Esophagus muscularis mucosa (tissue), 4 donors: ENCODE results near the gene SRSF3. TPM values are rescaled to one million over a fixed set of nuclear protein-coding genes. Genes with fewer than 3 reads are reported as not detected.

Experiments
- DNase-seq: peaks from one replicate; pipeline ENCODE4 v3.0.0-alpha.2; 2017; ENCODE audit errors: extremely low spot score
- H3K27ac ChIP-seq, 4 donors: fragments of 200-600 bp; sonication (generic); replicated peaks in 1 of 4; 1 replicate in 3 of 4; 2 replicates in 1 of 4; pipeline ENCODE4 v1.5.1; 2016 to 2019; ENCODE audit warnings: mild to moderate bottlenecking in 1 of 4
- H3K27me3 ChIP-seq, 4 donors: fragments of 200-600 bp; sonication (generic); one replicate each; pipeline versions ENCODE4 v1.5.1 to v1.6.0; 2016 to 2019
- H3K36me3 ChIP-seq, 4 donors: fragments of 200-600 bp; sonication (generic); one replicate each; pipeline ENCODE4 v1.5.1; 2016 to 2019
- H3K4me1 ChIP-seq, 4 donors: fragments of 200-600 bp; sonication (generic); one replicate each; pipeline ENCODE4 v1.5.1; 2016 to 2019
- H3K4me3 ChIP-seq, 4 donors: fragments of 200-600 bp; sonication (generic); 1 replicate in 2 of 4; 2 replicates in 2 of 4; pipeline ENCODE4 v1.5.1; 2016 to 2019; ENCODE audit warnings: mild to moderate bottlenecking in 4 of 4, moderate library complexity in 1 of 4
- H3K9me3 ChIP-seq, 4 donors: fragments of 200-600 bp; sonication (generic); 1 replicate in 3 of 4; 2 replicates in 1 of 4; pipeline ENCODE4 v1.5.1; 2016 to 2019
- EP300 ChIP-seq: sonication (generic); formaldehyde crosslinking; IDR thresholded peaks from one replicate; pipeline ENCODE4 v1.6.1; 2017; ENCODE audit warnings: antibody characterized with exemption
- POLR2A ChIP-seq: fragments of 450-650 bp; IDR thresholded peaks from one replicate; pipeline ENCODE4 v1.6.1; 2017; ENCODE audit warnings: antibody characterized with exemption, moderate library complexity, mild to moderate bottlenecking, low read depth
- POLR2AphosphoS5 ChIP-seq, 2 donors: sonication (generic); formaldehyde crosslinking; IDR thresholded peaks; one replicate each; pipeline ENCODE4 v1.6.1; 2017; ENCODE audit warnings: antibody characterized with exemption in 2 of 2
- WGBS: methylation state at CpG from one replicate; pipeline ENCODE4 v1.1.5; 2018; 5-methylcytosine and 5-hydroxymethylcytosine counted together
- intact Hi-C: fragments of 100-400 bp; cut with DNase I; formaldehyde crosslinking; loops from one replicate; pipeline ENCODE4 v1.15.1; 2023
- total RNA-seq, 4 donors: library from RNA; depleted of rRNA; stranded (reverse); fragments of >200 nt; gene quantifications; one replicate each; pipeline versions ENCODE4 v1.1.0 to v1.2.1, GENCODE V29; 2016
- TF ChIP-seq, protein P1 (sequence below), 3 experiments: fragments of 200-600 bp in 2 of 3; fragments of 450-650 bp in 1 of 3; sonication (generic) in 2 of 3; IDR thresholded peaks; one replicate each; pipeline ENCODE4 v1.5.1; 2017 to 2019; ENCODE audit warnings: antibody characterized with exemption in 3 of 3, mild to moderate bottlenecking in 2 of 3, moderate library complexity in 1 of 3

Gene SRSF3
- 100 to 1,000 TPM; 149 to 226 (median 180) TPM for total RNA-seq

DNA sequence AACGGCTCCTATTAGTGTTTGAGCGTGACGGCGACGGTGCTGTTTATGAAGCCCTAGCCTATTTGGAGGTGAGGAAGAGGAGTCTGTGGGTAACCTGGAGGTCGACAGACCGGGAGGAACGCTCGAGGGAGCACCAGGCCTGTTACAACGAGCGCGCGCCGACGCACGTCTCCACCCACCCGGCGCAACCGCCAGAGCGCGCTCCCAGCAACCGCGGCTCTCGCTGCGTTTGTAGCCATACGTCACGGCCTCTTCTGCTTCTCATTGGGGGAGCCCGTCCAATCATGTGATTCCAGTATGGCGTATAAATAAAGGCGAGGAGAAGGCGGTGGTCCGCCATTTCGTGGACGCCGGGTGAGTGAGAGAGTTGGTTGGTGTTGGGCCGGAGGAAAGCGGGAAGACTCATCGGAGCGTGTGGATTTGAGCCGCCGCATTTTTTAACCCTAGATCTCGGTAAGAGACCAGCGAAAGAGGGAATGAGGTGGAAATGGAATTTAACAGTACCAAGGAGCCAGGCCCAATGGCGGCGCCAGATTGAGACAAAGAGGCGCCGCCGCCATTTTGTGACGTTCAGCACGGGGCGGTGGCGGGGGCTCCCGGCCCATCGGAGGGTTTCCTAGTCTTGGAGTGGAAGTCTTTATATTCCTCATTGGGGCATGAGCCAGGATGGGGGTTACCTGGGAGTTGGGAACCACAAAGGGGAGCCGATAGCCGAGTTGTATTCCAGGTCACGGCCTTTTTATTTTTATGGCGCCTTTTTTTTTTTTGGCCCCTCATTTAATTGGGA is at the start of gene SRSF3:
Gene SRSF3 (plus strand): TSS at position 334 of the 787 bp plus-strand sequence. CDS start 2,401 bp downstream, outside the sequence.
- TF ChIP-seq, protein P1, sequence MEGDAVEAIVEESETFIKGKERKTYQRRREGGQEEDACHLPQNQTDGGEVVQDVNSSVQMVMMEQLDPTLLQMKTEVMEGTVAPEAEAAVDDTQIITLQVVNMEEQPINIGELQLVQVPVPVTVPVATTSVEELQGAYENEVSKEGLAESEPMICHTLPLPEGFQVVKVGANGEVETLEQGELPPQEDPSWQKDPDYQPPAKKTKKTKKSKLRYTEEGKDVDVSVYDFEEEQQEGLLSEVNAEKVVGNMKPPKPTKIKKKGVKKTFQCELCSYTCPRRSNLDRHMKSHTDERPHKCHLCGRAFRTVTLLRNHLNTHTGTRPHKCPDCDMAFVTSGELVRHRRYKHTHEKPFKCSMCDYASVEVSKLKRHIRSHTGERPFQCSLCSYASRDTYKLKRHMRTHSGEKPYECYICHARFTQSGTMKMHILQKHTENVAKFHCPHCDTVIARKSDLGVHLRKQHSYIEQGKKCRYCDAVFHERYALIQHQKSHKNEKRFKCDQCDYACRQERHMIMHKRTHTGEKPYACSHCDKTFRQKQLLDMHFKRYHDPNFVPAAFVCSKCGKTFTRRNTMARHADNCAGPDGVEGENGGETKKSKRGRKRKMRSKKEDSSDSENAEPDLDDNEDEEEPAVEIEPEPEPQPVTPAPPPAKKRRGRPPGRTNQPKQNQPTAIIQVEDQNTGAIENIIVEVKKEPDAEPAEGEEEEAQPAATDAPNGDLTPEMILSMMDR (IDR thresholded peaks at IDR 0.05) = peak; percentile 30 to 57 (median 53)
- TF ChIP-seq POLR2A (peak; percentile 100), POLR2AphosphoS5 (IDR thresholded peaks at IDR 0.05) (peak; percentile 96 to 100), EP300 (no peak)
- intact Hi-C loops = loop anchor here (5.0 kb wide), 2 partner anchors 47 to 172 kb away; partner anchors contain the start of gene STK38
- DNase-seq = peak; percentile 99
- under 1% methylated on average over 58 of the region's 58 CpGs for WGBS
- Histone ChIP-seq H3K27me3 (no peaks in the 10 kb centered on the region), H3K4me1 (peaks cover 35 to 46% (median 41%) of the 10 kb centered on the region in 4 donors), H3K9me3 (no peaks in the 10 kb centered on the region), H3K27ac (peak within 1 kb of the TSS; percentile 92 to 99 (median 96)), H3K36me3 (peaks cover 20 to 28% (median 24%) of the 10 kb centered on the region in 4 donors), H3K4me3 (peak within 1 kb of the TSS; percentile 75 to 85 (median 78))

DNA sequence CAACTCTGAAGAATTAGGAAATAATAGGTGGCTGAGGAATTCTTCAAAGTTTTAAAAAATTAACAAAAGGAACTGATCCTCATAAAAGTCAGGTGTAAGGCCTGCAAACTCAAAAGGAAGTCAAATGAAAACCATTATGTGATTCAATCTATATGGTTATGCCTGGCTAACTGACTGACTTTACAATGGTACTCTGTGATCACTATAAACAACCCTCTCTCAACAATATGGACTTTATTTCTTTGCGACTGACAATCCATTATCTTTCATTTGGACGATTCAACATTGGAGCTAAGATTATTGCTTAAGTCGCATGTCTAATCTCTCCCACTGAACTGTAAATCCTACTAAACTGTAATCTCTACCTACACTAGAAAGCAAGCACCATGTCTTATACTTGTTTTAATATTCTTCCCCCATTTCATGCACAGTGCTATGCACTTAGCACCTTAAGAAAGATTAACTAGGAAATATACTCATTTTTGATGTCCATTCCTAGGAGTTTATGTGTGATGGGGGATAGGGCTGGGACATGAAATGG is 48.3 kb upstream of the SRSF3 start:
- WGBS = 17% methylated on average over 3 of the region's 3 CpGs
- Histone ChIP-seq H3K27me3 (no peaks in the 10 kb centered on the region), H3K9me3 (no peaks in the 10 kb centered on the region), H3K27ac (peak overlapping the region; percentile 94 to 99 (median 96)), H3K4me1 (peaks cover 30 to 60% (median 58%) of the 10 kb centered on the region in 4 donors), H3K36me3 (peaks cover 0 to 9% (median under 1%) of the 10 kb centered on the region in 4 donors), H3K4me3 (peak overlapping the region; percentile 78 to 98 (median 86))
- TF ChIP-seq, protein P1 (IDR thresholded peaks at IDR 0.05) = no peak
- no peak for TF ChIP-seq EP300
- no peak for TF ChIP-seq POLR2A
- no peak for TF ChIP-seq POLR2AphosphoS5 (IDR thresholded peaks at IDR 0.05)
- no peak for DNase-seq
- intact Hi-C loops = loop anchor here (5.0 kb wide), 2 partner anchors 46 to 104 kb away; partner anchors contain the start of genes KCTD20, PXT1 and SRSF3

DNA sequence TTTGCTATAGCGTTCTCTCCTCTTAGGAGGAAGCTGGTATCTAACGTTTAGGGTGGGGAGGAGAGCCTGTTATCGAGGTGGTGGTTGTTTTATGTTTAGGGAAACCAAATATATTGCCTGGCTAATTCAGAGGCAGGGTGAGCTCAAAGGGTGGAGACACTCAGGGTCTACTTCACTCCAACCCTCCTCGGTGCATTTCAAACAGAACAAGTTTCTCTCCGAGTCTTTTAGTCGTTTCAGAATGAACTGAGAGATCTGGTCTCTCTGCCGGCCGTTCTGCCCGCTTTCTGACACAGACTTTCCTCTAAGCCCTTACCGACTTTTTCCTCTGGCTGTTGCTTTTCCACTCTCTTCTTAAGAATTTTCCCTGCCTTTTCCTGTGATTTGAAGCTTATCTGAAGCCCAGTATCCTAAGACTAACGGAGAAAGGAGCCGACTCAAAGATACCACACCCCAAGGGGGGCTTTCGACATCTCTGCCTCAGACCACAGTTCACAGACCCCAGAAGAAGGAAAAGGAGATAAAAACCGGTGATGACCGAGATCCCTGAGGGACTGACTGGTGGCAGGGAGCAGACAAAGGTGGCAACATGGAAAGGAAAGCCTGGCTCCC is 47.7 kb upstream of the SRSF3 start:
- Histone ChIP-seq H3K4me1 (peaks cover 30 to 55% (median 54%) of the 10 kb centered on the region in 4 donors), H3K27ac (peak overlapping the region; percentile 94 to 99 (median 96)), H3K4me3 (peak overlapping the region; percentile 78 to 98 (median 86)), H3K9me3 (no peaks in the 10 kb centered on the region), H3K36me3 (peaks cover 0 to 3% (median 0%) of the 10 kb centered on the region in 4 donors), H3K27me3 (no peaks in the 10 kb centered on the region)
- intact Hi-C loops = loop anchor here (5.0 kb wide), 2 partner anchors 46 to 104 kb away; partner anchors contain the start of genes KCTD20, PXT1 and SRSF3
- under 1% methylated on average over 15 of the region's 15 CpGs for WGBS
- DNase-seq = no peak
- TF ChIP-seq, protein P1 (IDR thresholded peaks at IDR 0.05) = no peak
- TF ChIP-seq POLR2A (no peak), EP300 (no peak), POLR2AphosphoS5 (IDR thresholded peaks at IDR 0.05) (no peak)

DNA sequence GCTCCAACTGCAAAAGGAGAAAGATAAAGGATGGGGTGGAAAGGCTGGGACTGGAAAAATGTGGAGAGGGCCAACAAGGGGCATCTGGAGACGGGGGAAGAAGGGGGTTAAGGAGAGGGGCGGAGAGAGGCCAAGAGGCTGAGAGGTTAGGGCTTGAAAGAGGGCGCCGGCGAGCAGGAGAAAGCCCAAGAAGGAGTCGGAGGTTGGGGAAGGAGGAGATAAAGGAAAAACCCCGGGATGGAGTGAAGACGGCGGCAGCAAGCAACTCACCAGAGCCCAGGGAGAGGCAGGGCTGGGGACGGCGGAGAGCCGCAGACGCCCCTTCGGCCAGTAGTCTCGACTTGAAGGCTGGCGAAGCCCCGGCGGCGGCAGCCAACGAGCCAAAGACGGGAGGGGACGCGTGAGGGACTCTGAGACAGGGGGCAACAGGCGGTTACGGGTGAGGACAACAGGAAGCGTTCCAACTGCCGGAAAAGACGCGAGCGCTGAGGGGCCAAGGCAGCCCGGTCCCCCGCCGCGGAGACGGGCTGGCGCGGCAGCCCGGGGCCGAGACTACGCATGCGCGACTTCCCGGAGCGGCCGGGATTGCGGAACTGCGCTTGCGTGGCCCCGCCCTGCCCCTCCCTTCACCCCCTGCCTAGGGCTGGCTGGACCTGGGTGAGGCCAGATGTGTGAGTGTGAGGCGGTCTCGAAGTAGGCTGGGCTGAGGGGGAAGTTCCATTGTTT is 47.1 kb upstream of the SRSF3 start, which contains the start of gene STK38:
Gene STK38 (minus strand): TSS at position 560 of the 726 bp plus-strand sequence. CDS start 7,277 bp downstream, outside the sequence.
- TF ChIP-seq POLR2A (peak; percentile 96), POLR2AphosphoS5 (IDR thresholded peaks at IDR 0.05) (peak; percentile 99), EP300 (no peak)
- TF ChIP-seq, protein P1 (IDR thresholded peaks at IDR 0.05) = peak in 2 of 3 experiments; percentile 4 to 22
- H3K27me3 ChIP-seq = no peaks in the 10 kb centered on the region
- no peaks in the 10 kb centered on the region for H3K36me3 ChIP-seq
- intact Hi-C loops = loop anchor here (5.0 kb wide), 2 partner anchors 45 to 105 kb away; partner anchors contain the start of genes KCTD20, PXT1 and SRSF3
- DNase-seq = peak; percentile 96
- H3K4me3 ChIP-seq = peak within 1 kb of the TSS; percentile 78 to 98 (median 86)
- H3K27ac ChIP-seq = peak within 1 kb of the TSS; percentile 94 to 99 (median 96)
- H3K4me1 ChIP-seq = peaks cover 30 to 50% (median 48%) of the 10 kb centered on the region in 4 donors
- WGBS = under 1% methylated on average over 36 of the region's 51 CpGs
- H3K9me3 ChIP-seq = no peaks in the 10 kb centered on the region
